GM19240 (cell line): ENCODE results near the gene GPRC5D.

Experiments used
- DNase-seq: peaks from one replicate; pipeline ENCODE4 v3.0.0; 2011; ENCODE audit warnings: low spot score; ENCODE audit not compliant: insufficient read length

GPRC5D gene

DNA sequence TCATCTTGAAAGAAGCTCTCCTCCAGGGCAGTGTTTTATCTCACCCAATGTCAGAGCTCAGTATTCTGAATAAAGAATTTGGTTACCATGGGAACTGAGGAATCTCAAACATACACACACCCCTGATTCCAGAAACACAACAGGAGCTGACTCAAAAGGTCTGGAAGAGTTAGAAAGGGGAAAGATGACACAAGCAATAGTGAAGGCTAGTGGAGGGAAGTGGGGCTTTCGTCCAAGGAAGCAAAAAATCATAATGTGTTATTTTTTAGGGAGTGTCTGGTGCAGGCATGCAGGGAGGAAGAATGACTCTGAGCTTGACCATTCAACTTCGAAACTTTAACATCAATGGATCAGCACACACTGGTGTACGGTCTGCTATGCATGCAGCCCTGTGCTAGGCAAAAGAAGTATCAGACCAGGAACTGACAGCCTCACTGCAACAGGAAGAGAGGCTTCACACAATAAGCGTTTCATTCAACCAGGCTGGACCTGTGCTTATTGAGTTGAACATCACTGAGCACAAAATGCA is 27.8 kb upstream of the GPRC5D start:
- DNase-seq, result no peak

DNA sequence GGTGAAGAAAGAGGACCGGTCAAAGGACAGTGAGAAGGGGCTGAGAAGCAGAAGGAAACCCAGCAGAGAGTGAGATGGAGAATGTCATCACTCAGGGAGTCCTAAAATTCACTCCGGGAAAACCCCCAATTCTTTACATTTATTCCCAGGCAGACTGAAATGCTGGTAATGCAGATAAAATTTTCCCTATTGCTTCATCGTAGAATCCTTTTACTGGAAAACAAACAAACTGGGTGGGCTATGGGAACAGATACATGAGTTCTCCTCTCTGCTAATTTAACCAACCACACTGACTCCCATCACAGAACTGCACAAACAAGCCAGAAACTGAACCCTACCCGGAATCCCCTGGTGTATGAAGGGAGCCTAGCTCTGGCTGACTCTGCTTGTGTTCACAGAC is 27.2 kb upstream of the GPRC5D start:
- no peak for DNase-seq

DNA sequence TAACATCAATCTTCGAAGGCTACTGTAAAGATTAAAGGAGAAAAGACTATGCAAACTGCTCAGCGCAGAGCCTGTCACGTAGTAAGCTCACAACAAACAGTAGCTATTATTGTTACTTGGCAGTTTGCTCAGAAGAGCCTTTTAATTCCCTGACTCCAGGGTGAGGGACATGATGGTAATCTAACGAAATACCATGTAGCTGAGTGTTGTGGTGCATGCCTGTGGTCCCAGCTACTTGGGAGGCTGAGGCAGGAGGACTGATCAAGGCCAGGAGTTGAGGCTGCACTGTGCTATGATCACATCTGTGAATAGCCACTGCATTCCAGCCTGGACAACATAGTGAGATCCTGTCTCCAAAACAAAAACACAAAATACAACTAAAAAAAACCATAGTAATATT is 25.3 kb upstream of the GPRC5D start:
- DNase-seq, result no peak

DNA sequence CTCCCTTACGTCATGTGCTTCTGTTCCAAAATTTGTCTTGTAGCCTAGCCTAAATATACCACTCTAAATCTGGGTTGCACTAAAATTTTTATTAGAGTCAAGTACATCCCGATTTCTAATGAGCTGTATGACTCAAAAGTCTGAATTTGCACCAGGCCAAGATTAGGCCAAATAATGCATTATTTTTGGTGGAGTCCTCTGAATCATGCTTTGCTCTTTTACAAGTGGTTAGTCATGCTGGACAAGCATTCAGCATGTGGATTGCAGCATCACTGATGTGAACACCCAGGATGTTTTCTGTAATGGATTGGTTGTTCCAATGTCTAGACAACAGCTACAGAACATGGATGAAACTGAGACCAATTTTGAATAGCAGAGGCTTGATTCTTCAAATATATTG is 24.4 kb upstream of the GPRC5D start:
- DNase-seq, result no peak

DNA sequence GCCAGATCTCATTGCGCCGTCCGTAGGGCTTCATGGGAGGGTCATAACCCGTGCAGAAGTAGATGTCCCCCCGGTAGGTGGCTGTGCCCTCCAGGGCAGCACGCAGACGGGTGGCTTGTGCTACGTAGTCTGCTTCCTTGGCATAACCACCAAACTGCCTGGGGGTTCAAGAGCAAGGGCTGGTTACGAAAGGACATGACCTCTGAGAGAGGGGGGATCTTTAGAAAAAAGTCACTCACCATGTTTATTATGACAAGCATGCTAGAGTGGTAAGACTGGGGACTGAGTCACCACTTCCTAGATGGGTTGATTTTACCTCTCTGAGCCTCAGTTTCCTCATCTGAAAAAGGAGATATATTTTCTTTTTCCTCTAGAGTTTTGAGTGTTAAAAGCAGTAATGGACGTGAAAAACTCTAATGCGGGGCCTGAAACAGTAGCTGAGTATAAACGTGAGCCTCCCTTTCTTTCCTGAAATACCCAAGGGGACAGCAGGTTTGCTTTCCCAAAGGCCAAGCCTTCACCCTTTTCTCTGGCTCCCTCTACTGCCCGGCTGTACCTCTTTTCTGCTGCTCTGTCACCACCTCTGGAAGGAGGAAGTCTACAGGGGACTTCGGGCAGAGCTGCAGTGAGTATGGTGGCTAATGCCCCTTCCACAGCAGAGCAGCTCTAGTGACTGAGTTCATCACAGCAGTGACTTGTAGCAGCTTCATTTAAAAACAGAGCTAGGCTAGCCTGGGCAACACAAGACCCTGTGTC is 23.5 kb upstream of the GPRC5D start:
- no peak for DNase-seq

DNA sequence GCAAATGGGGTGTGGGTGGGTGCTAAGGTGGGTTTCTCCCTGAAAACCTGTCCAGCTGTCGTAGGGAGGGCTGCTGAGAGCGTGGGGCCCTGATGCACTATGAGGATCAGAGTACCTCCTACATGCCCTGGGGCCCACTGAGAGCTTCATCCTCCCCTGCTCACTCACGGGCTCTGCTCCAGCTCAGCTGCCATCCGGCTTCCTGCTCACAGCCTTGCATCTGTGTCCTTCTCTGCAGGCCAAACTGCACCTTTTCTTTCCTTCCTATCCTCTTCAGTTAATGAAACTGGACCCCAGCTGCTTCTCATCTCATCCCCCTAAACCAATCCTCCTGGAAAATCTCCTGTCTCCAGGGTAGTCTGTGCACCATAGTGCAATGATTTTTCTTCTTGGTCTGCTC is 22.2 kb upstream of the GPRC5D start:
- no peak for DNase-seq

DNA sequence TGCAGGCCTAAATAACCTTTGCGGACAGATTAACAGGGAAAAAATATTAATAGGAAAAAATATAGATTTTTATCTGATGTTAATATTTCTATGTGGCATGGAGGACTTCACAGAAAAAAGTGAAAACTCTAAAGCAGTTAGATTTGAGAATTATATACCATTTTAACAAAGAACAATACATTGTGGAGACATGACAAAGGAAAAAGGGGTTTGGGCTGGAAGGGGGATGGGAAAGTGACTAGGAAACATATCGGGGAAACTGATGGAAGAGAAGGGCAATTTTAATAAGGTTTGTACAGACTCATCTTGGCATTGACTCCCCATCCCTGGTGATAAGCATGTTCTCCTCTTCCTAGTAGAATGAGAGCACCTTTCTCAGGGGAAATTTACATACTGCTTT is 21.0 kb upstream of the GPRC5D start:
- DNase-seq, result no peak

DNA sequence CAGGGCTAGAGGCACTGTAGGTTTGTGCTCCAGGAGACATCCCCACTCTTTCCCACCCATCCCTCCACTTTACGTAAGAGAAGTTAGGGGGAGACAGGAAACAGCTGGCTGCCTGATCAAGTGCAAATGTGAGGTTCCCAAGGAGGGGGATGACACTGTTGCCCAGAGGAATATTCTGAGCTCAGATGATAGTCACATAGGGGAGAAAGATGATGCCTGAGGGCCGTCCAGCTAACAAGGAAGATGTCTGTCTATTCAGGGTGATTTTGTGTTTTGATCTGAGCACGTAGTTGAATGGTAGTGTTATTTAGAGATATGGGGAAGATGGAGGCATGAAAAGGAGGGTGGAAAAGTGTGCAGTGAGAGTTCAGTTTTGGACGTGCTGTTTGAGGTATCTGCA is 13.9 kb upstream of the GPRC5D start:
- no peak for DNase-seq

DNA sequence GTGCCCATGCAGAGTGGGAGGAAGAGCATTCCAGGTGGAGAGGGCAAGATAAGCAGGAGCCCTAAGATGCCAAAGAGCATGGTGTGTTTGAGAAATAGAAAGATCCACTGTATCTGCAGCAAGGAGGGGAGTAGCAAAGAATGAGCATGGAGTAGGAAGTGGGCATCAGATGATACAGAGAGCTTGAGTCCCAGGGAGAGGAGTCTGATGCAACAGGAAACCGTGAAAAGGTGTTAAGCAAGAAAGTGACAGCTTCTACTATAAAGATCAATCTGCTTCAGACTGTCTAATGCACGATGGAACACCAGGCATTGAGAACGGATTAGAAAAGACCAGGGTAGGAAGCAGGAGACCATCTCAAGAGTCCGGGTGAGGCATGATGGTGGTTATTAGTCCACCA is 12.3 kb upstream of the GPRC5D start:
- DNase-seq, result no peak

DNA sequence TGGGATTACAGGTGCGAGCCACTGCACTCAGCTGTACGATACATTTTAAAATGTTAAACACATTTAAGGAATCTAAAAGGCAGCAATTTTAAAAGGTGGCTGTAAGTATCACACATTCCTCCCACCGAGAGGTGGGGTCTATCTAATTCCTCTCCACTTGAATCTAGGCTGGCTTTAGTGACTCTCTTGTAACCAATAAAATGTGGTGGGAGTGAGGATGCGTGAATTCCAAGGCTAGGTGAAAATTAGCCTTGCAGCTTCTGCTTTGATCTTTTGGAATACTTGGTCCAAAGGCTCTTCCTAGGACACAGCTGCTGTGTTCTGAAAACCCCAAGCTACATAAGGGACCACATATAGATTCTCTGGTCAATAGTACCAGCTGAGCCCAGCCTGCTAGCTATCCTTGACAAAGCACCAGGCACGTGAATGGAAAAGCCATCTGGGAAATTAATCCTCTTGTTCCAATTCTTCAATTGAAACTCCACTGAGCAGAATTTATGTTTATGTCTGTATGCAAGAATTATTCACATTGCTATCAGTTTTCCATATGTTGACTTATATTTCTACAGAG is 8.8 kb upstream of the GPRC5D start:
- DNase-seq, result no peak

DNA sequence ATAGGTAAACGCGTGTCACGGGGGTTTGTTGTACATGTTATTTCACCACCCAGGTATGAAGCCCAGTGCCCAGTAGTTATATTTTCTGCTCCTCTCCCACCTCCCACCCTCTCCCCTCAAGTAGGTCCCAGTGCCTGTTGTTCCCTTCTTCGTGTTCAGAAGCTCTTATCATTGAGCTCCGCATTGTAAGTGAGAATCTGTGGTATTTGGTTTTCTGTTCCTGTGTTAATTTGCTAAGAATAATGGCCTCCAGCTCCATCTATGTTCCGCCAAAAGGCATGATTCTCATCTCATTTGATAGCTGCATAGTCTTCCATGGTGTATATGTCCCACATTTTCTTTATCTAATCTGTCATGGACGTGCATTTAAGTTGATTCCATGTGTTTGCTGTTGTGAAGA is 6.9 kb upstream of the GPRC5D start:
- DNase-seq, result no peak

DNA sequence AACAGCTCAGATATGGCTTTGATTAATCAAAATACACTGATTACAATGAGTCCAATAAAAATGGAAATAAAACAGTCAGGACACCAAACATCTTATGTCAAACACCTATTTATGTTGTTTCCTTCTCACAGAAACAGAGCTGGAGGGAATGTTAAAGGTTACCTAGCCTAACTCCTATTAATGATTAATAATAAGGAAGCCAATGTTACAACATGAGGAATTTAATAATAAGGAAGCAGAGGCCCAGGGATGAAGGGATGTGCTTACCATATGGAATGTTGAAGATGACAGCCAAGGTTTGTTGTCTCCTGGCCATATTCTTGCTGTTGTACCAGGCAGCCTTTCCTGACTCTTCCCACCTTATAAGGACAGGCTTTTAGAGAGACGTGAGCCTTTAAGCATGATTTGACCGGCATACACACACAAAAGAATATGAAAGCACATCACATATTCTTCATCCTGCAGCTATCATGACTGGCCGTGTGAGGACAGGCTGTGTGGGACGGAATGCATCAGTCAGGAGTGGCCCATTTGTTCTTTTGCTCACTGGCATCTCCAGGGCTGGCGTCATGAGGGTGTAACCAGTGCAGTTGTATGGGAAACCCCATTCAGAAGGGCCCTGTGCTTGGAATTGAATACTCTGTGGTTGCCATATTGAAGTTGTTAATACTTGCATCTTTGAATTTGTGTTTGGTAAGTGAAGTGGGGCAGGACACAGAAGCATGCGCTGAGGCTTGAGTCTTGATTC is 3.1 kb upstream of the GPRC5D start:
- no peak for DNase-seq

DNA sequence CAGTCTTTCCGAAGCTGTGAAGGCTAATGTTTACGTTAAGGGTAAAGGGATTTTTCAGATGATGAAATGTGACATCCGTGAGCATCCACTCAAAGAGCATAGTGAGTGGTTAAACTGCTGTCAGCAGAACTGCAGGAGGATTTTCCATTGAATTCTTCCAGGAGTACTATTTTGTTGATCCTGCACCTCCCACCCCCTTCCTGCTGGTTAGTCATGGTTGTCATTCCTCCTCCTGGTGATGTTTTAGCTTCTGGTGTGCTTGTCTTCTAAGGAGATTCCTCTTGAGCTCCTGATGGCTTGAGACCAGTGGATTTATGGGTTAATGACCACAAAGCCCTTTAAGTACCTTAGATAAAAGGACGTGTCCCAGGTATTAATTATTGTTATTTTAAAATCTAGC is 2.4 kb upstream of the GPRC5D start:
- DNase-seq, result no peak

DNA sequence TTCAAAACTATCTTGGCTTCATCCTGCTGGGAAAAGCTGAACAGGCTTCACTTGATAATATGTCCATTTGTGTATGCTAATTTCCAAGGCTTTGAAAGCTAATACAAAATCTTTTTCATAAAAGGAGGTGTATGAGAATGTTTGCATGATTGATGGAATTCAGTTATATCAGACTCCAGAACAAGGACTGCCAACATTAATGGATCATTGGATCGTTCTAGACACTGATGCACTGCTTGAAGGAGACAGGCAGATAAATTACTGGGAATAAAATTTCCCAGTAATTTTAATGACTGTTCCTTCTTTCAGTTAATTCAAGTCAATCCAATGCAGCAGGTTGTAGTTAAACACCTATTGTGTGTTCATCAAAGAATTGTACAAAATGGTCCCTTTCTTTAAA is 466 bp downstream of the GPRC5D start:
- DNase-seq, result no peak

DNA sequence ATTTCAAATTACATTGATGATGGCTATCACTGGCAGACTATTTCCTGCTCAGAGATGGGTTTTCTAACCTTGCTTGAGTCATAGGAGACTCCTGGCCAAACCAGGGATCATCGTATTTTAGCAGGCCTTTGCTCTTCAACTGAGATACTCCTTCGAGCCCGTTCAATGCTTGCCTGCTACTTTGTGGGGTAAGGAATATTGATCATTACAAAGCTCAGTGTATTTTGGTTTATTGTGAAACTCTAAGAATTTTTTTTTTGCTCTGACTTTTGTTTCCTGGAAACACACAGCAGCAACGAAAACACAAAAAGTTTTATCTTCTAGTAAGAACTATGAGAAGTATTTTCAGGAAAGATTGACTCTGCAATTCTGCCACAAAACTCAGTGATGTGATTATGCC is 4.1 kb downstream of the GPRC5D start:
- DNase-seq, result no peak

DNA sequence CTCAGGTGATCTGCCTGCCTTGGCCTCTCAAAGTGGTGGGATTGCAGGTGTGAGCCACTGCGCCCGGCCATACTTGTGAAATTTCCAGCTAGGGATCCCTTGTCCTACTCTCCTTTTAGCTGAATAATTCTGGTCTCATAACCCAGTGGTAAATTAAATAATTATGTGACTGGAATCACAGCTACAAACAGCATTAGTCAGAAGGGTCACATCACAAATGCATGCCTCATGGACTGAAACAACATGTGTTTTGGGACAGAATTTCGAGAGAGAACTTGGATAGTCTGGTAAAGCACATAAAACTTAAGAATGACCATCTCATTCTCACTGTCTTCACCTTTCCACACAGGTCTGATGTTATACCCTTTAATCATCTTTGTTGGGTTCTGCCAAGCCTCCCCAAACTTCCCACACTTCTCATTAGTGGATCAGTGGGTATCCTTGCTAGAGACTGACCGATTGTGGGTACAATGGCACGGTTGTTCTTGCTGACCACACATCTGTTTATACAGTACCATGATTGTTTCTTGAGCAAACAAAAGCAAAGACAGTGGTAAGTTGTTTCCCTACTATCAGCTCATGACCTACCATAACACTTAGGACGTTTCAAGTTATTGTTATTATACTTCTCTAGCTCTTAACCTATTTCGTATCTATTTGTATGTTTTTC is 5.1 kb downstream of the GPRC5D start:
- no peak for DNase-seq

DNA sequence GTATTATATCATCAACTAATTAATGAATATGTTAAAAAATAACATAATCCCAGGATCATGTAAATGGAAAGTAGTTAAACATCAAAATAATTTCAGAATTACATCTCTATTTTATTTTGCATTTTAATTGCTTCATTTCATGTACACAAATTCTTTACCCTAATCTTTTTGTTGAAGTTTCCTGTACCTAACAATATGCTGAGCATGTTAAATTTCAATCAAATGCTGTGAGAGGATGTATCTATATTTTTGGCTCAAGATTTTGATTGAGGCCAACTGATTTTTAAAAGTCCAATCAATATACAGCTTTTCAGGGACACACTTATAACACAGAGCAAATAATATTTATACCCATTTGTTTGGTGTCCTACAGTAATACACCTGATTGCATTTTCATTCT is 6.4 kb downstream of the GPRC5D start:
- DNase-seq, result no peak

DNA sequence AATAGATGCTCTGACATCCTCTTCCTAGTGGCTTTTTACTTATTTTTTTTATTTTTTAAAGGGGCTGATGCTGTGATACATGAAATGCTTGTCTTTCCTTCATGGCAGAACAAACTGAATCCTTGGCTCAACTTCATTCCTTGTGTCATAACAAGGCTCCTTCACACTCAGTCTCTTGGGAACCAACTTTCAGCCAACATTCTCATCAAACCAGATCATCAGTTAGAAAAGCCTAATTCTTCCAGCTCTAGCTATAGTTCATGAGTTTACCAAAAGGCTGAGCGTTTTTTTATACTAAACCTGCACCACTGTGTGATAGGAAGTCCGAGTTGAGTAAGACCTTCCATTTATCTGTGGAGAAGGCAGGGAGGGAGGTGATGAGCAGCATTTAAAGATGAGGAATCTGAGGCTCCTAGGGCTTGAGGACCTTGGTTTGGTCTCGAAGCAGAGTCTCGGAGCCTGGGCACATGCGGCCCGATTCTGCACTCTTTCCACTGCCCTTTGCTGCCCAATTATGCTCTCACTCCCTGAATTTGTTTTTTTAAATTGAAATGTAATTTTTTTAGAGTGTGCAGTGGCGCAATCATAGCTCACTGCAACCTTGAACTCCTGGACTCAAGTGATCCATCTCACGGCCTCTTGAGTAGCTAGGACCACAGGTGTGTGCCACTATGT is 8.2 kb downstream of the GPRC5D start:
- DNase-seq, result no peak

DNA sequence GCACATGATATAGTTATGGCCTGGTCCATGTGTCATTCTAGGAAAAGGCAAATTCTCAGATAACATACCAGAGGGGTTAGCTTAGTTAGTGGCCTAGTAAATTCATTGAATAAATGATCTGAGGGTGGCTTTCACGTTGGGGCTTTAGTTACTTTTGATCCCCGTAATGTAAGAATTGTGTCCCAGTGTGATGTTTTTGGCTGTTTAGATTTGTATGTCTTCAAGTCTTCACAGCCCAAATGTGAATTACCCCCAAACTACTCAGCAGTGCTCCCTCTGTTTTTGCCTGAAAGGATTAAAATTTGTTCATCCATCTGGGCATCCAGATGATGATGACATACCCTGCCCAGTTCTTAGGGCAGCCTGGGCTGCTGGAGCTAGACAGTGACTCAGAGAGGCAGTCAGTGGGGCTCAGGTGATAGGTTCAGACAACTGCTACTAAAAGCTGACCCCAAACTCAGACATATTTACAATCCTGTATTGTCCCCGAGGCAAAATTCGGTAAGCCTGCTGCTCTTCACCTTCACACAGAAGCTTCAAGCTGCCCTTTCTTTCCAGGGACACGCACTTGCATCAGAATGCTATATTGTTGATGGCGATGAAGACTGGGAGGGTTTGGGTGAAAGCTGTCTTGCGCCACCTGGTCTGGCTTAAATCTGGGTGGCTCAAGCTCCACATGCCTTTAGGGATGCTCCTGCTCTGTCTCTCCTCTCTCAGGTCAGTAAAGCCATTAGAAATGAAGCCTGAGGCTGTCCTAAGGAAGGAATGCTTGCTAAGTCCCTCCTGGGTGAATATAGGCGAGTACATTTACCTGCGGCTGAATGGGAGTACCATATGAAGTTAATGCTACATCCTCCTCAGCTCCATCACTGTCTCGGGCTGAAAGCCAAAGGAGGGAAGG is 10.3 kb downstream of the GPRC5D start:
- no peak for DNase-seq

DNA sequence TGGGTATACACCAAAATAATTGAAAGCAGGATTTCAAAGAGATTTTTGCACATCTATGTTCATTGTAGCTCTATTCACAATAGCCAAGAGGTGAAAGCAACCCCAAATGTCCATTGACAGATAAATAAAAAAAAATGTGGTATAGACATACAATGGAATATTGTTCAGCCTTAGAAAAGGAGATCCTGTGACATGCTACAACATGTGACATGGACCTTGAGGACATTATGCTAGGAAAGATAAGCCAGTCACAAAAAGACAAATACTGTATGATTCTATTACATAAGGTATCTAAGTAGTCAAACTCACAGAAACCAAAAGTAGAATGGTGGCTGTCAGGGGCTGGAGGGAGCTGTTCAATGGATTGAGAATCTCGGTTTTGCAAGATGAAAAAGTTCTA is 12.1 kb downstream of the GPRC5D start:
- no peak for DNase-seq
